HG03354 (cell line): ENCODE results near the gene ECE2.

Experiments
- ATAC-seq: cut with Tn5 transposase; IDR thresholded peaks from one replicate; pipeline ENCODE4 v1.9.1; 2021; ENCODE audit warnings: mild to moderate bottlenecking; ENCODE audit not compliant: unreplicated experiment, poor library complexity, severe bottlenecking

Gene ECE2

DNA sequence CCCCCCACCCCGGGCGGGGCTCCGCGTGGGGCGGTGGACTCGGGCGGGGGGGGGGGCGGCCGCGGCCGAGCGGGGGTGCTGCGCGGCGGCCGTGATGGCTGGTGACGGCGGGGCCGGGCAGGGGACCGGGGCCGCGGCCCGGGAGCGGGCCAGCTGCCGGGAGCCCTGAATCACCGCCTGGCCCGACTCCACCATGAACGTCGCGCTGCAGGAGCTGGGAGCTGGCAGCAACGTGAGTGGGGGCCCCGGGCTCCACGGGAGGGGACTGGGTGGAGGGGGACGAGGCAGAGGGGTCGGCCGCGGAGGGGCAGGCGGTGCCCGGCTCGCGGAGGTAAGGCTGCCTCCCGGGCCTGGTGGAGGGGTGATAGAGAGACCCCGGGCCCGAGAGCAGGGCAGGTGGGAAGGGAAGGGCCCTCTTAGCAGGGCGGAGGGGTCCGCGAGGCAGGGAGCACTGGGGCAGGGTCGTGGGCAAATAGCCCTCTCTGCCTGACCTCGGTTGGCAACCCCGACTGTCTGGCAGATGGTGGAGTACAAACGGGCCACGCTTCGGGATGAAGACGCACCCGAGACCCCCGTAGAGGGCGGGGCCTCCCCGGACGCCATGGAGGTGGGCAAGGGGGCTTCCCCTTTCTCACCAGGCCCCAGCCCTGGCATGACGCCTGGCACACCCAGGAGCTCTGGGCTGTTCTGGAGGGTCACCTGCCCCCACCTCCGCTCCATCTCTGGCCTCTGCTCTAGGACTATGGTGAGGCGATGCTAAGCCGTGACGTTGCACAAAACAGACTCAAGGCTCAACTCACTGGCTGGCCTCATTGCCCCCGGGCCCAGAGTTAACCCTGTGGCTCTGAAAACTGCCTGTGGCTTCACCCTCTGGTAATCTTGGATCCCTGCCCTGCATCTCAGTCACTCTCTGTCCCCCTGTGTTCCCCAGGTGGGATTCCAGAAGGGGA lies at the start of gene ECE2:
Gene ECE2 (plus strand): TSS at position 62 of the 950 bp plus-strand sequence. CDS start 132 bp downstream, at position 194.
- ATAC-seq, result no peak

DNA sequence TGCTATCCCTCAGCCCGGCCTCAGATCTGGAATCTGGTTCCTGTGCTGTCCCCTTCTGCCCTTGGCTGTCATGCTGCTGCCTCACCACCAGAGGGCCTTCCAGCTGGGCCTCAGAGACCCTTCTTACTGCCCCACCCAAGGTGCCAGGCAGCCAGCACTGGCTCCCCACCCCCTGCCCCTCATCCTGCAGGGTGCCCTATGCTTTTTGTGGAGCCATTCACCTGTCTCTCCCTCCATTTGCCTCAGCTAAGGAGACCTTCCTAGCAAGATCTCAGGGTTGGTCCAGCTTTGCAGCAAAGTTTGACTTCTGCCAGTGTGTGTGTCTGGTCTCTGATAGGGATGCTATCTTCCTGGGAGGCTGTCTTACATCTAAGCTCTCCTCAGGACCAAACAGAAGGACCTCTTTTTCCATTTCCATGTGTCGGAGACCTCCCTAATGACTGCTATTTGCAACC lies 48.3 kb upstream of the ECE2 start:
- ATAC-seq, result no peak

DNA sequence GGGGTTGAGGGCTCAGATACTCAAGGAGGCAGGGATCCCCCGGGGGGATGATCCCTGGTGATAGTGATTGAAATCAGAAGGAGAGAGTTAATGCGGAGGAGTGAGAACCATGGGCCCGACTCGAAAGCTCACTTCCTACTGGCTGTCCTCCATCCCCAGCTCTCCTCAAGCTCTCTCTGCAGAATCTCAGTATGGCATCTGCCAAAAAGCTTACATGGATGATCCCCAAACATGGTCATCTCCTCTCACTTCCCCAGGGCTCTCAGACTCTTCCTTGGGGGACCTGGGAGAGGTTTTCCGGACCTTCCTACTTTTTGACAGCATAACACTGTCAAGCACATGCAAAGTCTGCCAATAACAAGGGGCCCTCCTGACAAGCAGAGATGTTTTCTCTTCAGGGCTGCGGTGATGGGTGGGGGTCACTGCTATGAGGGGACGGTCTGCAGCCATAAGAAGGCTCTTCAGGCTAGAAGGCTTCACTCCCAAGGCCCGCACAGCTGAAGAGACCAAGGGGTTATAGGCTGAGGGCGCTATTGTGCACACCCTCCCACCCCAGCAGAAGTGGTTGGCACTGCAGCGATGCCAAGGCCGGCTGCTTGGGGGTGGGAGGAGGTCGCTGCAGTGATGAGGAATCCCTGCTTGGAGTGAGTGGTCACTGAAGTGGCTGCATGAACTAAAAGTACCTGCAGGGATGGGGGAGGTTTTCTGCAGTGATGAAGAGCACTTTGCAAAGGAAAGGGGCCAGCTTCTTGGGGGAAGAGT lies 47.3 kb upstream of the ECE2 start:
- no peak for ATAC-seq

DNA sequence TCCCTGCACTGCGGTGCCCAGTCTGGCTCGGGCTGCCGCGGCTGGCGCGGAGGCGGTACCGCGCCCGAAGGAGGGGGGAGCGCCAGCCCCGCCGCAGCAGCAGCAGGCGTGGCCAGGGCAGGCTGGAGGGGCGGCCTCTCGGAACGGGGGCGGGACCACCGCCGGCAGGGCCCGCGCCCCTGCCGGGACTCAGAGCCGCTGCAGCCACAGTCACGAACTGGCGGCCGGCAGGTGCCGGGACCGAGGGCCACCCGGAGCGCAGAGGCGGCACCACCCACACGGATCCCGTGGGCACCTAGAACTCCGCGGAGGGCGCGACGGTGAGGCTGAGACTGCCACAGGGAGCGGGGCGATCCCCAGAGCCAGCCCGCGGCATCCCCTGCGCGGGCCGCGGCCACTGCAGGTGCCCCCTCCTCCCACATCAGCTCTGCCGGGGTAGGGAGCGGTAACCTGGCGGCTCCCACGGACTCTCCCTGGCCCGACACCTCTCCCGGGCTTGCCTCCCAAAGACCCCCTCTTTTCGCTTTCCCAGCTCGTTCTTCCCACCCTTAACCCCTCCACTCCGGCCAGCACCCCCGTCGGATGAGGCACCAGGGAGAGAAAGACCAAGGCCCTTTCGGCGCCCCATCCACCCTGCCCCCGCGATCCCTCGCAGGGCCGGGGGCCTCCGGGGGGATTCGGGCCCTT lies 46.3 kb upstream of the ECE2 start, which contains the start of gene VWA5B2:
Gene VWA5B2 (plus strand): TSS at position 192 of the 687 bp plus-strand sequence. CDS start 944 bp downstream, outside the sequence.
- ATAC-seq, result peak; percentile 86

DNA sequence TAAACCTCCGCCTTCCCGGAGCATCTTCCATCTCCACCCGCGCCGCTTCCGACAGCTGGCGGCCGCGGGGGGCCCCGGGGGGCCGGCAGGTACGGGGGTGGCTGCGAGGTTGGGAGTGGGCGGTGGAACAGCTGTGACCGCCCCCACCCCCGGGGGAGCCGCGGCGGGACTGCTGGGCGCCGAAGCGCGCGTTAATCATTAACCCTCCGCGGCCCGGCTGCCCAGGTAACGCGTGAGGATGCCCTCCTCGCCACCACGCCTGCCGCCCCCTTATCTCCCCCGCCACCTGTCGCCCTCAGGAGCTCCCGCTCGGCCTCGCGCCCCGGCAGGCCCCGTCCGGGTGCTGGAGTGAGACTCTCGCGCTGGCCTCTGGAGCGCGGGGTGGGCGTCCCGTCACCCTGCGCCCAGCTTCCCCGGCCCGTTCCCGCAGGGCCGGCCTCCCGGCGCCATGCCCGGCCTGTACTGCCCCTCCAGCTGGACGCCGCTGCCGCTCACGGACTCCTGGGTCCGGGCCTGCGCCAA lies 45.7 kb upstream of the ECE2 start:
- ATAC-seq, result no peak

- ATAC-seq, result no peak
Measured at GRCh38 chr3:184230603-184231528, 45.0 kb upstream of the ECE2 start.

DNA sequence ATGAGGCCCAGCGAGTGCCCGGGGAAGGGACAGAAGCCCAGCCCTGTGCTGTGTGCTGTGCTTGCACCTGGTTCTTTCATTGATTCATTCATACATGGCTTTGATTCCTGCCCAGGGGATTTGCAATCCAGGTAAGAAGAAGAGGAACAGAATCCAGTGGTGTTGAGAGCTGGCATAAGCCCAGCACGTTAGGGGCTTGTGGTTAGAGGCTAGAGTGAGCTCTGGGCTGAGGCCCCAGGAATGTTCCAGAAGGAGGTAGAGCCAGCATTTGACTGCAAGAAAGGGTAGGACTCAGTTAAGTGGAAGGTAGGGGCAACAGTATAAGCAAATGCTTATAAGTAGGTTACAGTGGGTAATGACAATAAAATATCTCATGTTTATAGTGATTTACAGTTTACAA lies 44.2 kb upstream of the ECE2 start:
- ATAC-seq, result no peak

GRCh38 chr3:184233127-184233843 lies 42.5 kb upstream of the ECE2 start:
- ATAC-seq, result no peak

- ATAC-seq, result no peak
Measured at GRCh38 chr3:184234224-184234623, 41.6 kb upstream of the ECE2 start.

GRCh38 chr3:184234671-184235380 lies 41.0 kb upstream of the ECE2 start:
- ATAC-seq, result no peak

- no peak for ATAC-seq
Measured at GRCh38 chr3:184235381-184236032, 40.3 kb upstream of the ECE2 start.

- ATAC-seq, result no peak
Measured at GRCh38 chr3:184236033-184236410, 39.8 kb upstream of the ECE2 start.

DNA sequence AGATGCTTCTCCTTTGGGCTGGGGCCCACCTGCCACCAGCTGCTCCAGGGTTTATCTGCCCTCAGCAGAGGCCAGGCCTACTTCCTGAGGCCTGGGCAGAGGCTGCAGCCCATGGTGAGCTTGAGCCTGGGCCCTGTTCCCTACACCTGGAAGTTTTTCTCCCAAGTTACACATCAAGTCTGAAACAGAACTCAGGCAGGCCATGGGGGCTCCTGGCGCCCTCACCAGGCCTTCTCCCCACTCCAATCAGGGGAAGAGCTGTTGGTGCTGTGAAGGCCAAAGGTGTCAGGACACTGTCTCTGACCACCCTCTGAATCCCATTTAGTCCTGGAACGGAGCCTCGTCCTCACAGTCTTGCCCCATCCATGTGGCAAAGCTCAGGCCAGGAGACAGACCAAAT lies 39.2 kb upstream of the ECE2 start:
- ATAC-seq, result no peak

DNA sequence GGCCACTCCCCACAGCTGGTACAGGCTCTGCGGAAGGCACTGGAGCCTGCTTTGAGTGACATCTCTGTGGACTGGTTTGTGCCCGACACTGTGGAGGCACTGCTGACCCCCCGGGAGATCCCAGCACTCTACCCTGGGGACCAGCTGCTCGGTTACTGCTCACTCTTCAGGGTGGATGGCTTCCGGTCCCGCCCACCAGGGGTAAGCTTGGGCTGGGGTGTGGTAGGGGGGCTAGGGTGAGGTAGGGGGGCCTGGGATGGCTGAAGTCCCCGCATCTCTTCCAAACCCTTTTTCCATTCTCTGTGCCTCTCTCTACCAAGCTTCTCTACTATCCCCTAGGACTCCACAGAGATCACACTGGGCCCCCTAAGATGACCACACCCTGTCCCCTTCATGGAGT lies 38.6 kb upstream of the ECE2 start:
- no peak for ATAC-seq

DNA sequence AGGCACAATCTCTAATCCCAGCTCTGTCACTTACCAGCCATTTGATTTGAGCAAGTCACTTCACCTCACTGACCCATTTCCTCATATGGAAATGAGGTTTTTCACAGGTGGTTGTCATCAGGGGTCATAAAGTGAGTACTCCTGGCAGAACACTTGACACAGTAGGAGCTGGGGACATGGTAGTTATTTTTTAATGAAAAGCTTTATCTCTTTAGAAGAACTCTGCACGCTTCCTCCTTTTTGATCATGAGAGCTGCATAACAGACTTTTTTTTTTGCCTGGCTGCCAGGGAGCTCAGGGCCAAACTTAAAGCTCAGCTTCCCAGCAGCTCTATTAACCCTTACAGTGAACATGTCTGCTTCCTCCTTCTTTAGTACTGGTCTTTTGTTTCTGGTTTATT lies 38.0 kb upstream of the ECE2 start:
- ATAC-seq, result no peak

DNA sequence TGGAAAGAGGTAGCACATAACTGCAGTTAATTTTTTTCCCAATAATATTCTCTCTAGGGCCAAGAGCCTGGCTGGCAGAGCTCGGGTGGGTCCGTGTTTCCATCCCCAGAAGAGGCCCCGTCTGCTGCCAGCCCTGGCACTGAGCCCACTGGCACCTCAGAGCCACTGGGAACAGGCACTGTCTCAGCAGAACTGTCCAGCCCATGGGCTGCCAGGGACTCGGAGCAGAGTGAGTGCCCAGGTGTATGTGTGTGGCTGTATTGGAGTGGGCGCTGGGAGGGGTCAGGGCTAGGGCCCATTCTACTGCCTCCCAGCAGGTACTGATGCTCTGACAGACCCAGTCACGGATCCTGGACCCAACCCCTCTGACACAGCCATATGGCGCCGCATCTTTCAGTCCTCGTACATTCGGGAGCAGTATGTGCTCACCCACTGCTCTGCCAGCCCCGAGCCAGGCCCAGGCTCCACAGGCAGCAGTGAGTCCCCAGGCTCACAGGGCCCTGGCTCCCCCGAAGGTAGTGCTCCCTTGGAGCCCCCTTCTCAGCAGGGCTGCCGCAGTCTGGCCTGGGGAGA lies 37.5 kb upstream of the ECE2 start:
- no peak for ATAC-seq

DNA sequence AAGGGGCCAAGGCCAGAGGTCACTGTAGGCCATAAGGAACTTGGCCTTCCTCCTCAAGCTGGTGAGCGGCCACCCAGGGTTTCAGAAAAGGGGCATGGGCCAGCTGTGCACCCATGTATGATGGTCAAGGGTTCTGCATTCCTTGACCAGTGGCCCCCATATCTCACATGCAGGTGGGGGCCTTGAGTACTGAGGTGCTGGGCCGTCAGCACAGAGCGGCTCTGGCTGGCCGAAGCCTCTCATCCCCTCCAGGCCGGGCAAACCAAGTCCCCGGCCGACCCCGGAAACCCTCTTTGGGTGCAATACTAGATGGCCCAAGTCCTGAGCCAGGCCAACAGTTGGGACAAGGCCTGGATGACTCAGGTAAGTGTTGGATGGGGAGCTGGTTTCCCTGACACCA lies 36.6 kb upstream of the ECE2 start:
- no peak for ATAC-seq
